ENCODE results near the gene MPRIP. TPM values are rescaled to one million over a fixed set of nuclear protein-coding genes. Genes with fewer than 3 reads are reported as not detected.

The MPRIP gene
- polyA plus RNA-seq, 1 donor from 2014 or later = 47.3 TPM

DNA sequence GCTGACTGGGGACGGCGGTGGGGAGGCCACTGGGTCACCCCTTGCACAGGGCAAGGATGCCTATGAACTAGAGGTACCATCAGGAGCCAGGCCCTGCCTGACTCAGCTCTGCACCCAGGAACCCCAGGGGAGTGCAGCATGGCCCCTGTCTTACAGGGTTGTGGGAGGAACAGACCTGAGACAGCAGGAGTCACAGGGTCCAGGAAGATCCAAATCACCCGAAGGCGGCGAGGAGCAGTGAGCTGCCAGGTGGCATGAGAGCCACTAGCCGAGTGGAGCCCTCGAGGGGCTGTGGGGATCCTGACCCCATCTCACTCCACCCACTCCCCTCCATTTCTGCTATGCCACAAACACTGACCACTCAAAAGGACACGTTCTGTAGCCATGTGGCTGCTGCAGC lies 133.1 kb downstream of the MPRIP start:
- TF ChIP-seq, protein P1, sequence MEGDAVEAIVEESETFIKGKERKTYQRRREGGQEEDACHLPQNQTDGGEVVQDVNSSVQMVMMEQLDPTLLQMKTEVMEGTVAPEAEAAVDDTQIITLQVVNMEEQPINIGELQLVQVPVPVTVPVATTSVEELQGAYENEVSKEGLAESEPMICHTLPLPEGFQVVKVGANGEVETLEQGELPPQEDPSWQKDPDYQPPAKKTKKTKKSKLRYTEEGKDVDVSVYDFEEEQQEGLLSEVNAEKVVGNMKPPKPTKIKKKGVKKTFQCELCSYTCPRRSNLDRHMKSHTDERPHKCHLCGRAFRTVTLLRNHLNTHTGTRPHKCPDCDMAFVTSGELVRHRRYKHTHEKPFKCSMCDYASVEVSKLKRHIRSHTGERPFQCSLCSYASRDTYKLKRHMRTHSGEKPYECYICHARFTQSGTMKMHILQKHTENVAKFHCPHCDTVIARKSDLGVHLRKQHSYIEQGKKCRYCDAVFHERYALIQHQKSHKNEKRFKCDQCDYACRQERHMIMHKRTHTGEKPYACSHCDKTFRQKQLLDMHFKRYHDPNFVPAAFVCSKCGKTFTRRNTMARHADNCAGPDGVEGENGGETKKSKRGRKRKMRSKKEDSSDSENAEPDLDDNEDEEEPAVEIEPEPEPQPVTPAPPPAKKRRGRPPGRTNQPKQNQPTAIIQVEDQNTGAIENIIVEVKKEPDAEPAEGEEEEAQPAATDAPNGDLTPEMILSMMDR (IDR thresholded peaks at IDR 0.05; ENCODE audit: poor library complexity, severe bottlenecking) = no peak
- TF ChIP-seq TAF1 (IDR thresholded peaks at IDR 0.05; ENCODE audit: low read depth) (no peak), MXI1 (conservative IDR thresholded peaks at IDR 0.05; ENCODE audit: poor library complexity, severe bottlenecking) (no peak), EP300 (conservative IDR thresholded peaks at IDR 0.05; ENCODE audit: poor library complexity, severe bottlenecking) (no peak), EZH2 (IDR thresholded peaks at IDR 0.05; ENCODE audit: borderline replicate concordance, insufficient read depth, low read length, poor library complexity, severe bottlenecking) (no peak), POLR2AphosphoS5 (IDR thresholded peaks at IDR 0.05) (no peak), SMC3 (conservative IDR thresholded peaks at IDR 0.05; ENCODE audit: poor library complexity) (no peak), RAD21 (conservative IDR thresholded peaks at IDR 0.05) (no peak)
- TF ChIP-seq, protein P2, sequence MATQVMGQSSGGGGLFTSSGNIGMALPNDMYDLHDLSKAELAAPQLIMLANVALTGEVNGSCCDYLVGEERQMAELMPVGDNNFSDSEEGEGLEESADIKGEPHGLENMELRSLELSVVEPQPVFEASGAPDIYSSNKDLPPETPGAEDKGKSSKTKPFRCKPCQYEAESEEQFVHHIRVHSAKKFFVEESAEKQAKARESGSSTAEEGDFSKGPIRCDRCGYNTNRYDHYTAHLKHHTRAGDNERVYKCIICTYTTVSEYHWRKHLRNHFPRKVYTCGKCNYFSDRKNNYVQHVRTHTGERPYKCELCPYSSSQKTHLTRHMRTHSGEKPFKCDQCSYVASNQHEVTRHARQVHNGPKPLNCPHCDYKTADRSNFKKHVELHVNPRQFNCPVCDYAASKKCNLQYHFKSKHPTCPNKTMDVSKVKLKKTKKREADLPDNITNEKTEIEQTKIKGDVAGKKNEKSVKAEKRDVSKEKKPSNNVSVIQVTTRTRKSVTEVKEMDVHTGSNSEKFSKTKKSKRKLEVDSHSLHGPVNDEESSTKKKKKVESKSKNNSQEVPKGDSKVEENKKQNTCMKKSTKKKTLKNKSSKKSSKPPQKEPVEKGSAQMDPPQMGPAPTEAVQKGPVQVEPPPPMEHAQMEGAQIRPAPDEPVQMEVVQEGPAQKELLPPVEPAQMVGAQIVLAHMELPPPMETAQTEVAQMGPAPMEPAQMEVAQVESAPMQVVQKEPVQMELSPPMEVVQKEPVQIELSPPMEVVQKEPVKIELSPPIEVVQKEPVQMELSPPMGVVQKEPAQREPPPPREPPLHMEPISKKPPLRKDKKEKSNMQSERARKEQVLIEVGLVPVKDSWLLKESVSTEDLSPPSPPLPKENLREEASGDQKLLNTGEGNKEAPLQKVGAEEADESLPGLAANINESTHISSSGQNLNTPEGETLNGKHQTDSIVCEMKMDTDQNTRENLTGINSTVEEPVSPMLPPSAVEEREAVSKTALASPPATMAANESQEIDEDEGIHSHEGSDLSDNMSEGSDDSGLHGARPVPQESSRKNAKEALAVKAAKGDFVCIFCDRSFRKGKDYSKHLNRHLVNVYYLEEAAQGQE (IDR thresholded peaks at IDR 0.05; ENCODE audit: borderline replicate concordance) = no peak

DNA sequence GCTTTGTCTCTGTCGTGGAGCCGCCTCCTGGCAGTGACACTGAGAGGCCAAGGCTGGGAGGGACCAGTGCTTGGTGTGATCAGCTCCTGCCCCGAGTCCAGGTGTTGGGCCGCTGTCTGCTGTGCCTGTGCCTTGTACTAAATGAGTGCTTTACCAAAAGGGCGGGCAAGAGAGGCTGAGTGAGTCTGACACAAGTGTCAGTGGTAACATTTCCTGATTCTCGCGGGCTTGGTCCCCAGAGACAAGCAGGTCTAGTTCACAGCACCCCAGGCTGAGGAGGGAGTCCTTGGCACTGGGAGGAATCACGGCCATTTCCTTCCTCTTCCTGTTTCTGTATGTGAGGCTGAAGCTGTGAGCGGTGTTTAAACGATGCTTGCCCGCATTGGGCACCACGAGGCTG lies 133.7 kb downstream of the MPRIP start:
- Histone ChIP-seq H3K4me2 (ENCODE audit: low read length) (no peak overlapping the region), H3K27me3 (ENCODE audit: insufficient read depth, low read depth, low read length) (no peaks in the 10 kb centered on the region), H4K20me1 (ENCODE audit: insufficient read depth) (no peaks in the 10 kb centered on the region), H2AFZ (ENCODE audit: low read depth, low read length) (no peak overlapping the region), H3K9ac (ENCODE audit: low read length) (no peak overlapping the region), H3K27ac (ENCODE audit: low read length) (no peak overlapping the region), H3K79me2 (replicated peaks; ENCODE audit: insufficient read depth, low read length) (no peaks in the 10 kb centered on the region), H3K9me3 (ENCODE audit: low read length) (no peaks in the 10 kb centered on the region), H3K9me2 (ENCODE audit: insufficient read depth, low read length) (no peaks in the 10 kb centered on the region), H3F3A (ENCODE audit: insufficient read depth, low read length, poor library complexity, severe bottlenecking) (no peaks in the 10 kb centered on the region), H3K4me3 (ENCODE audit: low read length) (no peak overlapping the region), H3K36me3 (ENCODE audit: insufficient read depth, low read length) (no peaks in the 10 kb centered on the region)
- TF ChIP-seq RAD21 (conservative IDR thresholded peaks at IDR 0.05) (no peak), EP300 (conservative IDR thresholded peaks at IDR 0.05; ENCODE audit: poor library complexity, severe bottlenecking) (no peak), POLR2AphosphoS5 (IDR thresholded peaks at IDR 0.05) (no peak), SMC3 (conservative IDR thresholded peaks at IDR 0.05; ENCODE audit: poor library complexity) (no peak), EZH2 (IDR thresholded peaks at IDR 0.05; ENCODE audit: borderline replicate concordance, insufficient read depth, low read length, poor library complexity, severe bottlenecking) (no peak), TAF1 (IDR thresholded peaks at IDR 0.05; ENCODE audit: low read depth) (no peak), MXI1 (conservative IDR thresholded peaks at IDR 0.05; ENCODE audit: poor library complexity, severe bottlenecking) (no peak)
- TF ChIP-seq, protein P1 (IDR thresholded peaks at IDR 0.05; ENCODE audit: poor library complexity, severe bottlenecking) = no peak
- TF ChIP-seq, protein P2 (IDR thresholded peaks at IDR 0.05; ENCODE audit: borderline replicate concordance) = no peak

More for the DNA sequence above, 133.1 kb downstream of the MPRIP start:
- Histone ChIP-seq H3K9me2 (ENCODE audit: insufficient read depth, low read length) (no peaks in the 10 kb centered on the region), H4K20me1 (ENCODE audit: insufficient read depth) (no peaks in the 10 kb centered on the region), H3K36me3 (ENCODE audit: insufficient read depth, low read length) (no peaks in the 10 kb centered on the region), H3K4me3 (ENCODE audit: low read length) (no peak overlapping the region), H3K27ac (ENCODE audit: low read length) (no peak overlapping the region), H3K9me3 (ENCODE audit: low read length) (no peaks in the 10 kb centered on the region), H2AFZ (ENCODE audit: low read depth, low read length) (no peak overlapping the region), H3K9ac (ENCODE audit: low read length) (no peak overlapping the region), H3K27me3 (ENCODE audit: insufficient read depth, low read depth, low read length) (no peaks in the 10 kb centered on the region), H3K79me2 (replicated peaks; ENCODE audit: insufficient read depth, low read length) (no peaks in the 10 kb centered on the region), H3F3A (ENCODE audit: insufficient read depth, low read length, poor library complexity, severe bottlenecking) (no peaks in the 10 kb centered on the region), H3K4me2 (ENCODE audit: low read length) (no peak overlapping the region)
